NCI-H510A treated with DMSO at 0.1 percent for 48 hours (cell line): ENCODE measurements around the gene CAB39L.
"Not testable (repeated sequence)": the region's sequence is repeated elsewhere in the genome, so short reads cannot be mapped to it uniquely, and the experiment has no call there.

Experiments
- DNase-seq: peaks from one replicate; lab custom pipeline; 2025; lab: John Stamatoyannopoulos, UW

Gene CAB39L

GRCh38 chr13:49346460-49346859 lies 97.4 kb downstream of the CAB39L start:
- no peak for DNase-seq

GRCh38 chr13:49343731-49344130 lies 100.1 kb downstream of the CAB39L start:
- no peak for DNase-seq

DNA sequence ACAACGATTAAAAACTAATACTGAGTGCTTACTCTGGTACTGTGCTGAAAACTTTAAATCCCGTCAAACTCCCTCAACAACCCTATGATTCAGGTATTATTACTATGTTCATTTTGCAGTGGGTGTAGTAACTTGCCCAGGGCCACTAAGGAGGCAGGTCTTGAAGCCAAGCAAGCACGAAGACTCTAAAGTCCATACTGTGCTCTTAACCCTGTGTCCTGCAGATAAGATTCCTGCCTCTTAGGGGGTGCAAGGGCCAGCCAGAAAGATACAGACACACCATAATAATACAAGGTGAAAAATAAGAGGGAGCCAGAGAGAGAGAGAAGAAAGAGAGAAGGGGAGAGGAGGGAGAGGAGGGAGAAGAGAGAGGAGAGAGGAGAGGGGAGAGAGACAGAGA lies 100.6 kb downstream of the CAB39L start:
- no peak for DNase-seq

GRCh38 chr13:49342454-49342853 lies 101.4 kb downstream of the CAB39L start:
- no peak for DNase-seq

DNA sequence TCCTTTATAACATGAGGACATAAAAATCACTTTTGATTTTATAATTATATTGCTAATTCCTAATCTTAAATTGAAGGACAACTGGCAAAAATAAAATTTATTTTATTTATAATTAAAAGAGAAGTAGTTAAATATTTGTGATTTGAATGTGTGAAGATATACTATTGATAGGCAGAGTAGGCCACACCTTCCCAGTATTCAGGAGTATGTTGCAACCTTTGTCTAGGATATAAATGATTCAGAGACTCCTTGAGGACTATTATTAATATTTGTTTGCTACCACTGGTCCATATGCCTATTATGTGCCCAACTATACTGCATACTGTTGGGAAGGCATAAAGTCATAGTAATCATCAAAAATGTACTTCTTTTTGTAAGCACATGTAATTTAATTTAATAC lies 101.9 kb downstream of the CAB39L start:
- DNase-seq = no peak

DNA sequence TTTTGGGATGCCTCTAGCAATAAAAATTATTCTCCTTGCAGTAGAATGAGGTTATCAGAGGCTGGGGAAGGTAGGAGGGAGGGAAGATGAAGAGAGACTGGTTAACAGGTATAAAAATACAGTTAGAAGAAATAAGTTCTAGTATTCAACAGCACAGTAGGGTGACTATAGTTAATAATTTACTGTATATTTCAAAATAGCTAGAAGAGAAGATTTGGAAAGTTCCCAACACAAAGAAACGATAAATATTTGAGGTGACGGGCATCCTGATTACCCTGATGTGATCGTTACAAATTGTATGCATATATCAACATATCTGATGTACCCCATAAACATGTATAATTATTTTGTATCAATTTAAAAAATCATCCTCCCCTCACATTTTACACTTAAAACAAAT lies 102.3 kb downstream of the CAB39L start:
- DNase-seq = no peak

DNA sequence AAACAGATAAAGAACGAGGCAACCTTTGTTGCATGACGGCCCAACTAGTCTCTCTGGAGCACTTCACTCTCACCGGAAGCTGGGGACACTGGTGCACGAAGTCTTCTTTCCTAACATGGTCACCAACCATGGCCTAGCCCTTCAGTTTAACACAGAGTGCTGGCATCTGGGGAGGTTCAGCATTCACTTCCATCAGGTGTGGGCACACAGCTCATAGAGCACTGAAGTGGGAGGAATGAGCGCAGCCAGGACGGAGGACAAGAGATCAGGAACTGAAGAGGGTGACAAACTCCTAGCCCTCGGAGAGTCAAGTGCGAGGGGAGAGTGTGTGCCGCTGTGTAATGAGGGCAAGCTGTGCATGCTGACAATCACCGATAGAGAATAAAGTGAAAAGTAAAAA lies 103.7 kb downstream of the CAB39L start:
- DNase-seq = peak; percentile 31

DNA sequence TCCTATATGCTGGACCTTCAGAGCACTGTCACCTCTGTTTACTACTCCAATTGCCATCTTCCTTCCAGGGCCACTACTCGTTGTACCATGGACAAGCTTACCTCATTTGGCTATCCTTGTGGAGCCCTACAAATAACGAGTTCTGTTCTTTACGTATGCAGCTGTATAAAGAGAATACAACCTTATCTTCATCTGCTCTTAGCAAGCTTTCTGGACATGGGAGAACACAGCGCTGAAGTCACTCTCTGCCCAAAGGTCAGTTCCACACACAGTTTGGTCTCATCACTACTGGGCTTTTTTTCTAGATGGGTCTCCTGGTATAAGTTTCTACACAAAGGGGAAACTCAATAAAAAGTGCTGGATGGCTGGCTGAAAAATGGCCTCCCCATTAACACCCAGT lies 107.2 kb downstream of the CAB39L start:
- DNase-seq = no peak

GRCh38 chr13:49330546-49330864 lies 113.4 kb downstream of the CAB39L start:
- no peak for DNase-seq

DNA sequence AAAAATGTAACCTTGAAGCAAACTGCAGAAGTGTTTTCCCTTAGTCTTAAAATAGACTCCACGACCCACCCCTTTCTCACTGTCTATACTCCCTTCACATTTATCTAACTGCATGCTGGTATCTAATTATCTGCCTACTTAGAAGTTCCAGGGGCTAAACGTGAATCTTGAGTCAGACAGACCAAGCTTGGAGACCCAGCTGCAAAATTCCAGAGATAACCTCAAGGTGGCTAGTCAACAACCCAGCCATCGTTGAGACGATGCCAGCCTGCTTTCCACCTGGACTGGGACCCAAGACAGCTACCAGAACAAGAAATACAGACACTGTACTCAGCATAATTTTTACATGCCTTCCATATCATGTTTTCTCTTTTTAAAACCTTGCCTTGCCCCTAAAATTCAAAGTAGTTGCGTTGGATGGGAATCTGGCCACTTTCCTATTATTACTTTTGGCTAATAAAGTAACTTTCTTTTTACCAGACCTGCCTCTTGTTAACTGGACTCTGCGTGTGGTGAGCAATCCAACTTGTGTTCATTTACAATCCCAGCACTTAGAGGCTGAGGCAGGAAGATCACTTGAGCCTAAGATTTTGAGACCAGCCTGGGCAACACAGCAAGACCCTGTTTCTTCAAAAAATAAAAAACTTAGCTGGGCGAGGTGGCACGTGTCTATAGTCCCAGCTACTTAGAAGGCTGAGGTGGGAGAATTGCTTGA lies 113.9 kb downstream of the CAB39L start:
- DNase-seq = no peak

- not testable (repeated sequence) for DNase-seq
Observed at GRCh38 chr13:49327145-49327544, 116.7 kb downstream of the CAB39L start.

DNA sequence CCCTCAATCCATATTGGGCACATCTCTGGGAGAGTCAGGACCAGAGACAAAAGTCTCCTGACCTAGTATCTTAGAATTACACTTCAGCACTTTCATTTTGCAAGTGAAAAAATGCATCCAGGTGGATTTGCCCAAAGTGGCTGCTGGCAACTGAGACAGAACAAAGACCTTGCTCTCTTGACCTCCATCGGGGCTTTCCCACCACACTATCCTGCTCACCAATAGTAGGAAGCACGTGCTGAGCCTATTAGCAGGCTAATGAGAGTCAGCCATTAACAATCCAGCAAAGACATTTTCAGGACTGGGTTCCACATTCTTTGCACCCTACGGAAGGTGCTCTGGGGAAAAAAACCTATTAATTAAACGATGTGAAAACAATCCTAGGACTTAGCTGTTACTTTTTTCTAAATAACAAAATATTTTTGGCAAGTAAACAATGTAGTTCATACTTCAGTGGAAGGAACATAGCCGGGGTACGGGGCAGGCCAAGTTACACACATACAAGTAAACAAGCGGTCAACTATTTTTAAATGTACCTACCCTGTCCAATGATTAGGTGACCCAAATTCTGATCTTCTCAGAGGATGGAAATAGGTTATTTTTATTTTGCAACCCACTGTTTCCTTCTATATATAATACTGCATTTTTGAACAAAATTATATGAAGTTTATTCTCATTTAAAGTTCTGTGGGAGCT lies 117.5 kb downstream of the CAB39L start:
- DNase-seq = no peak

DNA sequence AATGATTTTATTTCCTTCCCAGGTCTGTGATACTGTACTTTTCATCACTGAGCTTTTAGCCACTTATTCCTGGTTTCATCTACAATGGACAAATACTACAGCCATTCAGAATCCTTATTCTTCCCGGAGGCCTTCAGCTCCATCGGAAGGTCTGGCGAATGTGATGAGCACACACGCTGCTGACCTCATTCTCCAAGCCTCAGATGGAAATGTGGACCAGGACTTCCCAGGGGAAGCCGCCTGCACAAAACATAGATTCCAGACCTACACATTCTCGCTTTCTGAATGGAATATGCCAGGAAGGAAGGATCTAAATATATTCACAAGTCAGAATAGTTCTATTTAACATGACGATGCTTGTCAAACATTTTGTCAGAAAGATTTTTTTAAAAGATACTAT lies 120.5 kb downstream of the CAB39L start:
- DNase-seq = no peak

GRCh38 chr13:49322702-49323101 lies 121.2 kb downstream of the CAB39L start:
- no peak for DNase-seq

- DNase-seq = no peak
Observed at GRCh38 chr13:49320975-49321374, 122.9 kb downstream of the CAB39L start.

- DNase-seq = no peak
Observed at GRCh38 chr13:49319951-49320350, 123.9 kb downstream of the CAB39L start.

- DNase-seq = no peak
Observed at GRCh38 chr13:49319551-49319950, 124.3 kb downstream of the CAB39L start.

DNA sequence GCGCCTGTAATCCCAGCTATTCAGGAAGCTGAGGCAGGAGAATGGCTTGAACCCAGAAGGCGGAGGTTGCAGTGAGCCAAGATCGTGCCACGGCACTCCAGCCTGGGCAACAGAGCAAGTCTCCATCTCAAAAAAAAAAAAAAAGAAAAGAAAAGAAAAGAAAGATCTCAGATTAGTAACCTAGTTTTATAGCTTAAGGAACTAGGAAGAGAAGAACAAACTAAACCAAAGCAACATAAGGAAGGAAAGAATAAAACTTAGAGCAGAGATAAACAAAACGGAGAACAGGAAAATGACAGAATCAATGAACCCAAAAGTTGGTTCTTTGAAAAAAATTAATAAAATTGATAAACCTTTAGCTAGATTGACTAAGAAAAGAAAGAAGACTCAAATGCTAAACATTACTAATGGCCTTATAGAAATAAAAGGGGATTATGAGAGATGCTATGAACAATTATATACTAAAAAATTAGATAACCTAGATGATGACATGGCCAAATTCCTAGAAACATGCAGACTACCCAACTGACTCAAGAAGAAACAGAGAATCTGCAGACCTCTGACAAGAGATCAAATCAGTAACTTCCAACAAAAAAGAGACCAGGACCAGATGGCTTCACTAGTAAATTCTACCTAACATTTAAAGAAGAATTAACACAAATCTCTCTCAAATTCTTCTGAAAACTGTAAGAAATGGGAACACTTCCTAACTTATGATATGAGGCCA lies 127.9 kb downstream of the CAB39L start:
- no peak for DNase-seq

DNA sequence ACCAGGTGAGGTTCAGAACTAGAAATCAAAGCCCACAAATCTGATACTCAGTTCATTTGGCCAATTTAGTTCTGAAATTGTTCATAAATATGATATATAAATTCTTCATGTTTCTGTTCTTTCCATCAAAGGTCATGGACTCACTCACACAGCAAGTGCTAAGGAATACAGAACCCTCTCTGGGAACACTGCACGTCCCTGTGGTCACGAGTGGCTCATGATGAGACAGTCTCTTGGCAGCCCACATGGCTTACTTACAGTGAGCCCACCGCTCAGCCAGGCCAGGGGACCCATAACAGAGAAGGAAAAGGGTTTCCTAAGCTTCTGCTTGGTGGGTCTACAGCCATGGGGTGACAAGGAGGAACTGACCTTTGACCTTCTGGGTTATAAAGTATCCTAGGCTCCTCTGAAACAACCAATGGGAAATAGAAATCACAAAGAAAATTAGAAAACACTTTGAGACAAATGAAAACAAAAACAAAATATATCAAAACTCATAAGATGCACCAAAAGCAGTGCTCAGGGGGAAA lies 128.8 kb downstream of the CAB39L start:
- DNase-seq = no peak

DNA sequence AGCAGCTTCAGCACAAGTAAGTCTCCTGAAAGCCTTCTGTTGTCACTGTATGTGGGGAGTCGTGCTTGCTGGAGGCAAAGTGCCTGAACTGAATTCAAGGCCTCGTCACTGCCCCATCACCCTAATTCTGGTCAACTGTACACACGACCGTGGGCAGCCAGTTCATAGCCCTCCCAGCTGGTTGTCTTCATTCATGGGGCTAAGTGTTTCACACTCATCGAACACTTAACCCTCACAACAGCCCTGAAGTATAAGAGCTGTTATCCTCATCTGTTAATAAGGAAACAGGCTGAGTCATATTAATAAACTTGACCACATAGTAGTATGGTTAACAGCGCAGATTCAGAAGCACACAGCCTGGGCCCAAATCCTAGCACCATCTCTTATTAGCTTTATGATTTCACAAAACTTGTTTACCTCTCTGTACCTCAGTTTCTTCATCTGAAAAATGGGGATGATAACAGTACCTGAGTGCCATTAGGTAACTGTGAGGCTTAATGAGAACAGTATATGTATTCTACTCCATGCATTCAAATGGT lies 129.5 kb downstream of the CAB39L start:
- no peak for DNase-seq

GRCh38 chr13:49311816-49312215 lies 132.0 kb downstream of the CAB39L start:
- DNase-seq = no peak

DNA sequence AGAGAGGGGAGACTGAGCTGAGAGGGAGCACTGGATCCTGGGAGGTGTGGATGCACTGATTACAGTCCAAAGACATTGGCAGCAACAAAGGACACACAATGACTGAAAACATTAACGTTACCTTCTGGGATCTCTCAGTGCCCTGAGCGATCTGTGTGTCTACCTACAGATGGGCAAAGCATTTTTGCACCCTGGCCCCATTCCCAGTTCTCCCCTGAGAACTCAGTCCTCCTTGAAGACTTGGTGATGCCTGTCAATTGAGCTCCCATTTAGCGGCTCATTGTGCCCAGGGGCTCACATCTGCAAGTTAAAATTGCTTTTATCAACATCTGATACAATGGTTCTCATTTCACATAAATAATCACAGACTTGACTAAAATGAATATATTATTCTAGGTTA lies 133.6 kb downstream of the CAB39L start:
- DNase-seq = no peak

- DNase-seq = no peak
Observed at GRCh38 chr13:49308921-49309408, 134.9 kb downstream of the CAB39L start.
